ENCODE measurements around the gene DIPK1C.
A peak's percentile ranks its signal among the peaks of the same experiment; 100 is the strongest.

Gene DIPK1C

DNA sequence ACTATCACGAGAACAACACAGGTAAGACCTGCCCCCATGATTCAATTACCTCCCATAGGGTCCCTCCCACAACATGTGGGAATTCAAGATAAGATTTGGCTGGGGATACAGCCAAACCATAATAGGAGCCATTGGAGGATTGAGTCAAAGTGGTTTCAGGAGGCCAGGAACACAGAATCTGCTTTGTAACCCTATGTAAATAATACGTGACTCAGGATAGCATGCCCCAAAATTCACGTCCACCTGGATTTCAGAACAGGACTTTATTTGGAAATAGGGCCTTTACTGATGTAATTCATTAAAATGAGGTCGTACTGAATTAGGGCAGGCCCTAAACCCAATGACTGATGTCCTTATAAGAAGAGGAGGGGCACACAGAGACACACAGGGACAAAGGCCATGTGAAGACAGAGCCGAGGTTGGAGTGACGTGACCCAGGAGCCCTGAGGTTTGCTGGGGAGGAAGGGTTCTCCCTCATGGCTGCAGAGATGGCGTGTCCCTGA, 23.1 kb upstream of the DIPK1C start:
- no peak for DNase-seq

DNA sequence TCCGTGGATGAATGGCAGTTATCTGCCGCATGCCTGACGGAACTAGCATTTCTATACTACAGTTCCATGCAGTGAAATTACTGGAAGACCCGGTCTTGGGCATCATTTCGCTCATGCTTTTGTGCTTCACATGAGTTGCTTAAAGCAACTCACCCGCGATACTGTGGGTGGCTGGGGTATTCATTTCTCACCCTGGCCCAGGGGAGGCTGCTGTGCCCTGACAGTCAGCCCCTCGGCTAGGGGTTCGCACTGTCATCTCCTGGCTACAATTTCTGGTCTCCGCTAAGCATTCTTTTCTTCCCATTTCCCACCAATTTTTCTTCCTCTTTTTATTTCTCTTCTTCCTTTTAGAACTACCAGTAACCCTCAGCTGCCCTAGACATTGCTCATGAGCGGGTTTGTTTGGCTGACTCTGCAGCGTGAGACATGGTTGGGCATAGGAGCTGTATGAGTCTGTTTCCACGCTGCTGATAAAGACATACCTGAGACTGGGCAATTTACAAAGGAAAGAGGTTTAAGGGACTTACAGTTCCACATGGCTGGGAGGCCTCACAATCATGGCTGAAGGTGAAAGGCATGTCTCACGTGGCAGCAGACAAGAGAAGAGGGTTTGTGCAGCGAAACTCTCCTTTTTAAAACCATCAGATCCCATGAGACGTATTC, 22.5 kb upstream of the DIPK1C start:
- no peak for DNase-seq

DNA sequence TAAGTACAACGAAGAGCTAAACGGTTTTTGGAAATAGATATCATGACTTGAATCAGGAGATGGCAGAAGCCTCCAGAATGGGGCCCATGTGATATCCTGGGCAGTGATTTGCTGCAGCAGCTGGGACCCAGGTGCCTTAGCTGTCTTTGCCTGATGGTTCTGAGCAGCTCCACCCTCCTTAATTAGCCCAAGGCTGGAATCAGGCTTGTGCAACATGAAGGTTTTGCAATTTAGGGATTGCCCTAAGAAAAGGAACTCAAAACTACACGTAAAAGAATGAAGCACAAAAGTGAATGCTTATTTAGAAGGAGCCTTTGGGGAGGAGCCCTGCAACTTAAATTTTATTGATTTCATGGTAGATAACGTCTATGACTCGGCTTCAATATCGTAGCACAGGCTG, 21.8 kb upstream of the DIPK1C start:
- no peak for DNase-seq

DNA sequence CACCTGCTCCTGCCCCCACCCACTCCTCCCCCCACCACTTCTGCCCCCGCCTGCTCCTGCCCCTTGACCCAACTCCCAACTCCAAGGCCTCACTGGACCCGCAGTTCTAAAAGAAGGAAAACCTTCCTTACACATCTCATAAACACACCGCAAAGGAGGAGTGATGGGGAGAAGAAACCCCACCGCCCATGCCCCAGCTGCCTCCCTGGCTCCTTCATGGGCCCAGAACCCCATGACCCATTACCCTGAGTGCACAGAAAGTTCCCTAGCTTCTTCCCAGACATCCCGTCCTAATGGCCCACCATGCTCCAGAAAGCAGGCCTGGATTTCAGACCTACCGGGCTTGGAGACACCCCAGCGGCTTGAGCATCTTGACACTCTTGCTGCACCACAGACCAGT, 21.2 kb upstream of the DIPK1C start:
- no peak for DNase-seq

DNA sequence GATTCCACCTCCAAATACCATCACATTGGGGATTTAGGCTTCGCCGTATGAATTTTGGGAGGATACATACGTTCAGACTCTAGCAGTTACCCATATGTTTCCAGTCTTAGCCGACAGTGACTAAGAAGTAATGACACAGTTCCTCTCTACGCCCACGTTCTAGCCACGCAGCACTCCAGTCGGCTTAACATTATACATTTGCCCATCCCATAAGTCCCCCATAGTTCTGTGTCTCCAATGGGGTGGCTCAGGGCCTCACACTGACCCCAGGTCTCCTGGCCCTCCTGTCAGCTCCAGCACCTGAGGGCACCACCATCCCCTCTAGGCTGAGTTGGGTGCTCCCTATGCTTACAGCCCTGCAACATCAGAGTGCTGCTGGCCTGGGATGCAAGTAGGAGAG, 20.7 kb upstream of the DIPK1C start:
- DNase-seq: no peak

DNA sequence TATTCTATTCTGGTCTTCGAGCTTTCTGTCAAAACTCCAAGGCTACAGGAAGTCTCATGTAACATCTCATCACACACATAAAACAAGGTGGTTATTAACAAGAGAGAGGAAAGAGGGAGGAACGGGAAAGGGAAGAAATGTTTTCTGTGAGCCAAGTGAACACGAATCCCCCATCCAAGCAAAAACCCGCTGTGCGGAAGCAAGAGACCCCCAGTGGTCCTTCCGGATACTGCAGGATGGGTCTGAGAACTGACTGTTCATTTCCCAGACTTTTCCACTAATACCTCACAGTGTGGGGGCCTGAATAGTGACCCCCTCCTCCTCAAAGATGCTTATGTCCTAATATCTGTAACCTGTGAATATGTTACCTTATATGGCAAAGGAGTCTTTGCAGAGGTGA, 19.0 kb upstream of the DIPK1C start:
- DNase-seq: peak; percentile 8

DNA sequence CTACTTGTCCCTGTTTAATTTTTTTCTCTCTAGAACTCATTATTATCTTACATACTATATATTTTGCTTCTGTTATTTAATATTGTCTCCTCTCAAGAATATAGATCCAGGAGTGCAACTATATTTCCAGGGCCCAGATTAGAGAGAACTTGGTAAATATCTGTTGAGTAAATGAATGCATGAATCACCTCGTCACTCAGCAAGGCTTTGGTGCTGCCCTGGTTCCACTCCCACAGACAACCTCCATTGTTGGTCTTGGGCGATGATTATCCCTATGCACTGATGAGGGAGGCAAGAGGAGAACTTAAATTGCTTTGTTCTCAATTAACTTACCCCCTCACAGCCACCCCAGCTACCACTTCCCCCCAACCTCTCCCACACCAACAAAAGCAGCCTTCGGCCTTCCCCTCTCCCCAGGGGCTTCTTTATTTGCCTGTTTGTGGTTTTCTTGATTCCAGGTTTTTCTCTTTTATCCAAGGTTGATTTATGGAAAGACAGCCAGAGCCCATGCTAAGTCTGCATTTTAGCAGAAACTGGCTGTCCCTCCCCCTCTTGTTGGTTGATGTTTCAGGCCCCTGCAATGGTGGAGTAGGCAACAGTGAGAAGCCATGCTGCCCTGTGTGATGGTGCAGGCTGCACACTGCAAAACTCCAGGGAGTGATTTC, 17.0 kb upstream of the DIPK1C start:
- DNase-seq: no peak

DNA sequence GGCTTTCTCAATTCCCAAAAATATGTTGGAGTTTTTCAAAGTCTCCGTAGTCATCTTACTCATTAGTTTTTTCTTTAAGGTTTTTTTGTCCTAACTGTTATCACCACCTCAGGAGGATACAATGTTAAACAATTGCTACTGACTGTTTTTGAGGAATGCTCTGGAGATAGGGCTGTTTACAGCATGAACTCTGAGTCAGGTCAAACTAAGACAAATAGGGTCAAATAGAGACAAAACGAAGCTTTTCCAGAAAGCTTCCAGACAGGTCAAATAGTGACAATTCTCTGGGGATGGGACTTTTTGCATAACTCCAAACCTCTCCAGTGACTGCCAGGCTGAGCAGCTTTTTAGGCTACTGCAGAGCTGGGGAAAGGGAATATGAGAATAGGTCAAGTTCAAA, 15.2 kb upstream of the DIPK1C start:
- DNase-seq: no peak

DNA sequence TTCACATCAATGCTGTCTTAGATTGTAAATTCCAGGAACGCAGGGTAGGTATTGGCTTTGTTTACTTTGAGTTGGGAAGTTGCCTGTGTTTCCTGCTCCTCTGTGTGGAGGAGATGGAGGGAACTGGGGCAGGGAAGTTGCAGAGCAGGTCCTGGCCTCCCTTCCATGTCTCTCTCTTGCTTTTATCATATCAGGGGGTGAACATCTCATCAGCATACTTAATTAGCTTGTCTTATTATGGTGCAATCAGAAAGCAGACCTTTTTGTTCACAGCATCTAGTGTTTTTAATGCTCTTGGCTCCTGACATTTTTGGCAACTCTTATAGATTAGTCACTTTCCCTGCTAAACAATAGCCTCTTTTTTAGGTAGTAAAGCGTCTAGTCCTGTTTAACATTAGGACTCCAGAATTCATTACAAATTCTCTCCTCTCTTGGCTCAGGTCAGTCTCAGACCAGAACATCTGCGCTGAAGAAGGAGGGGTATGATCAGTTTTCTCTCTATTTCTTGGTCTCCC, 11.5 kb upstream of the DIPK1C start:
- DNase-seq: no peak

DNA sequence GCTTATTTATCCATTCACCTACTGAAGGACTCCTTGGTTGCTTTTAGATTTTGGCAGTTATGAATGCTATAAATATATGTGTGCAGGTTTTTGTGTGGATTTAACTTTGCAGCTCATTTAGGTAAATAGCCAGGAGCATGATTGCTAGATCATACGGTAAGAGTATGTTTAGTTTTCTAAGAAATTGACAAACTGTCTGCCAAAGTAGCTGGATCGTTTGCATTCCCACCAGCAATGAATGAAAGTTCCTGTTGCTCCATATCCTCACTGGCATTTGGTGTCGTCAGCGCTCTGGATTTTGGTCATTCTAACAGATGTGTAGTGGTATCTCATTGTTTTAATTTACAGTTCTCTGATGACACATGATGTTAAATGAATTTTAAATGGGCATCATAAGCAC, 8.7 kb upstream of the DIPK1C start:
- DNase-seq: no peak

DNA sequence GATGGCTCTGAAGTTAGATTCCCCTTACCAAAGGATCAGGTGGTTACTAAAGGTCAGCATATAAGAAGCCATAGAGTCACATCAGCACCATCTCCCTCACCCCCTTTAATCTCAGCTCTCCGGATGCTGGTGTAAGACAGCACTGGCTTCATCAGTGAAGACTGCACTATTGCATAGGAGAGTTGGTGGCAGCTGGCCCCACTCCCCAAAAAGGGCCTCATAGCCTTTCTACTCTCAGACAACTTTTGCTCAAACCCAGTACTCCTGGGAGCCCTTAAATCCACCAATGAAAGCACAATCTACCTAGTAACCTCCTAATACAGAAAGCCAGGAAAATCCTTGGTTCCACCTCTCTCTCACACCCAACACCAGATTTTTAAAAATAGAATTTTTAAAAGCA, 6.9 kb upstream of the DIPK1C start:
- DNase-seq: no peak

DNA sequence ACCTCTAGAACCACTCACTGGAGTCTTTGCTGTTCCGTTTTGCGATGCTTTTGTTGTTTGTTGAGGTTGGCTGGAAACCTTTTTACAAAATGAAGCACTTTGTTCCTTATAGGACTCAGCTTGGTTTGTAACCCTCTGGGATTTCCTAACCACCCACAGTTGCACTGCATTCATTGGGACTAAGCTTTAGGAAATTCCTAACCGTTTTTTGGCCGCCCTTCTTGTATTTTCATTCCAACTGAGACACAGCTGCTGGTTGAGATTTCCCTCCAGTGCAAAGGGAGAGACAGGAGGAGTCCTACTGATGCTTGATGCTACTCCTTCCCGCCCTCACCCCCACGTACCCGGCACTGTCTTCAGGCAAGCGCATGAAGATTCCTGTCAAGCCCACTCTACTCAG, 6.1 kb upstream of the DIPK1C start:
- no peak for DNase-seq

DNA sequence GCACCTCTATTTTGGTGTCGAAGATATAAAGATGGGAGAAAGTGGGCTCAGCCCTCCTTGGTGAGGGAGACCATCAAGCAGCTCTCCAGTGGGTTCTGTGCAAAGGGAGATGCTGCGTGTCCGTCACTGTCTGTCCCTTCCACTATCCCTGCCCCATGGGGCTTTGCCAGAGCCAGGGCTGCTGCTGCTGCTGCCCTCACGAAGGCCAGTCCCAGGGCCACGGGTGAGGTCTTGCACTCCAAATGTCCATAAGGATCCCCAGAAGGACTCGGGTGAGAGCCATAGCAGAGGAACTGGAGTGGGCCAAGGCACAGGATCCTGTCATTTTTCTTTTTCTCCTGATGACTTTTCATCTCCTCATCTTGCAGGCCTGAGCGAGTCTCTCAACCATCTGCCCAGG, 3.7 kb upstream of the DIPK1C start:
- no peak for DNase-seq

DNA sequence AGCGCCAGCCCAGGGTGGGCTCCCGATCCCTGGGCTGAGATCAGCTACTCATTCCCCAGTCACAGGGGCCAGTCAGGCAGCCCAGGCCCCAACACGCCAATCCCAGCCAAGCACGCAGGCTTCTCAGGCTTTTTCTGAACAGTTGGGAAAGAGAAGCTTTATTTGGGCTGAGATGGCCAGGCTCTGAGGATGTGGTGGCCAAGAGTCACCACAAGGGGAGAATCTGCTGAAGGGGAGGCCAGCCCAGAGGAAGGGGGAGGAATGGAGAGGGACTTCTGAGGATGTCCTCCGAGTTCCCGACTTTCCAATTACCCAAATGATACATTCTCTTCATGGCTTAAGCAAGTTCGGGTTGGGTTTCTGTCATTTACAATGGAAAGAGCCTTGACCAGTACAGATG, 2.8 kb upstream of the DIPK1C start:
- DNase-seq: no peak

DNA sequence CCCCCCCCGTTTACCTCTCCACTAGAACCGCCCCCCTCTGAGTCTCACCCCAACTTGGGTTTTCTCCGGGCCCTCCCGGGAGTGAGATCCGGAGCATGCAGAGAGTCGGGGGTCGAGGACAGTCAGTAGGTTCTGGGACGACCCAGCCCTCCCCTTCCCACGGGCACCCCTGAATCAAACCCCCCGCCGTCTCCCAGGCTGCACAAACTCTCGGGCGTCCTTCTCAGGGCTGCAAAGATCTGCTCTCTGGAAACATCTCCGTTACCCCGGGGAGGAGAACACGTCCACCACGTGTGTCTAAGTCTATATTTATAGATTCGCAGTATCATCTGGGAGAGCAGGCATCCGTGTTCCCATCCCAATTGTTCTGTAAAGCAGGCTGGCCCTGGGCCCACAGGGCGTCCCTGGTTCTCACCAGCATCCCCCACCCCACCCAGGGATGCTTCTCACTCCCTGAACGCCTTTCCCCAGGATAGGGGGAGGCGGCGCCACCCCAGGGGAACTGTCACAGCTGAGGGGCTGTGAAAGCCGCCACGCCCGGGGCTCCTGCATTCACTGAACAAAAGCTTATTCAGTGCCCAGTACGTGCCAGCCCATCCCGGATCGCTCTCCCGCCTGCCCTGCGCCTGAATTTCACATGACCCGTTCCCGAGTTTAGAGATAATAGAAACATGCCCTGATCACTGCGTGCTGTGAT, 765 bp upstream of the DIPK1C start:
- no peak for DNase-seq

DNA sequence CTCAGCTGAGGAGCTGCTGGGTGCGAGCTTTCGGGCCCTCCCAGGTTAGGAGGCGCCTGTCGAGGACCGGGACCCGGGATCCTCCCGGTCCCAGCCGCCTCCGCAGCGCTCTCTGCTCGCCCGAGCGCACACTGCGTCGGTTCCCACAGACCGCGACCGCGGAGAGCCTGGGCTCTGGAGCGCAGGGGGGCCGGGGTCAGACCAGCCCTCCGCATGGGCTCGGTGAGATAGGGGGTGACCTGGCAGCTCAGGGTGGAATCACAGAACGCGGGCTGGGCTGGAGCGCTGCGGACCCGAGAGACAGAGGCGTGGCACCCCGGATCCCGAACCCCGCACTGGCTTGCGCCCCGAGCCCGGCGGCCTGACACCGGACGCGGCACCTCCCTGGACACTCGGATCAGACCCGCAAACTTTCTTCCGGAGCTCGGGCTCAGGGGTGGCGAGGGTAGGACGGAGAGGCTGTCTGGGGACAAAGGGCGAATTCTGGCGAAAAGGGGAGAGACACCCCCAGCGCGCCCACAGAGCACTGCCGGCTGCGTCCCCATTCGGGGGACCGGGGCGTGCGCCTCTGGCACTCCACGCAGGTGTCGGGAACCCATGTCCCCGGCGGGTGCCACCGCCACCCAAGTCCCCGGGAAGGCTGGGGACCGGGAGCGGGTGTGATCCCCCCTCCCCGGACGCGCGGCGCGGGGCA, 612 bp downstream of the DIPK1C start:
- no peak for DNase-seq

DNA sequence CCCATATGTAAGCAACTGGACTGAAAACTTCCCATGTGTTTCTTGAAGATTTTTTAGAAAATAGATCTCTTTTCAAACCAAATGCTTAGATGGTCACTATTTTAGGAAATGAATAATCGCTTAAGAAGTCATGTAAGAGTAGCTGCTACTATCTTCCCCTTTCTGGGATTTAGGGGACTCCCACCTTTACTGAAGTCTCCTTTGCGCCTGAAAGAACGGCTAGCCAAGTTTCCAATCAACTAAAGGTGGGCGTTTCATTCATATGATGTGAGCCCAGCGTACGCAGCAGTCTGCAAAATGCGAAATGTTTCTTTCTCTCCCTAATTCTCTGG, 1.1 kb downstream of the DIPK1C start:
- no peak for DNase-seq

DNA sequence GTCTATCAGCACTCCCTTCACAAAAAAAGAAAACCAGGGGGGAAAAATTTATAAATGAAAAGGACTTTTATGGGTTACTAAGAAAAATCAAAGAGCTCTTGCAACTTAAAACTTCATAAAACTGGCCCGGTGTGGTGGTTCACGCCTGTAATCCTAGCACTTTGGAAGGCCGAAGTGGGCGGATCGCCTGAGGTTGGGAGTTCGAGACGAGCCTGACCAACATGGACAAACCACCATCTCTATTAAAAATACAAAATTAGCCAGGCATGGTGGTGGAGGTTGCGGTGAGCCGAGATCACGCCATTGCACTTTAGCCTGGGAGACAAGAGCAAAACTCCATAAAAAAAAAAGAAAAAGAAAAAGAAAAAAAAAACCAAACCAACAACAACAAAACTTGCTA, 1.7 kb downstream of the DIPK1C start:
- no peak for DNase-seq

DNA sequence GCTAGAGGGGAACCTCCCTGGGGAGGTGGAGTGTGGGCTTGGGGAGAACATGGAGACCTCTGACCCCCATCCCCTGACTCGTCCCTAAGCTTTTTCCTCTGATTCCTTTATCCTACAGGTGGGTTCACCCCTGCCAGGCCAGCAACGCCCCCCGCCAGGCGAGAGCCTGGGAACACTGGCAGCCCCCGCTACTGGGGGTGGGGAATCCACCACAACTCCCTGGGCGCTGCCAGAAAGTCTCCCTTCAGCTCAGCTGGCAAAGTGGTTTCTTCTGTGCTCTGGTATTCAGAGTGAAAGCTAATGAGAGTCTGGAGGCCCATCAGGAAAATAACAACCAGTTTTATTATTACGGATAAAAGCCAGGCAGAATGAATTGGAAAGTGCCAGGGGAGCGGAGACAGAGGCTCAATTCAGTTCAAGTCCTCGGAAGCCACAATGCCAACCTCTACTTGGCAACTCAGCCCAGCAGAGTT, 2.8 kb downstream of the DIPK1C start:
- no peak for DNase-seq

DNA sequence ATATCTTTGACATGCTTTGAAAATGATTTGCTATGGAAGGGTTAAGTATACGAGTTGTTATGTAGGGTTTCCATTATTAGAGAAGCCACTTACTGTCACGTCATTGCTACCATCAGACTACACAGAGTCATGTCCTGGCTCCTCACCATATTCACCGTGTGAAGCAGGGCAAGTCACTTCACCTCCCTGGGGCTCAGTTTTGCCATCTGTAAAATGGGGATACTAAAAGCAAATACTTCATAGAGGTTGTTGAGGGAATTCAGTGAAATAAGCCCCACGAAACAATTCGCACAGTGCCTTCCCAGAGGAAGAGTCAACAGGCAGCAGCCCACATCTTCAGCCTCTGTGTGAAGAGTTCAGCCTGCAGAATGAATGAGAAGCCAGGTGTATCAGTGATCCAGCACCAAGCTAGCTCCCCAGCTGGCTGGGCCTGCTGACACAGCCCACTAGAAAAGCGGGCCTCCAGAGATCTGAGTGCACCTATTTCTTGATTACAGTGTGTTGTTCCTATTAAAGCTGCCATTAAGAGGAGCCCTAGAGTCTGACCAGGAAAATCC, 3.4 kb downstream of the DIPK1C start:
- no peak for DNase-seq

DNA sequence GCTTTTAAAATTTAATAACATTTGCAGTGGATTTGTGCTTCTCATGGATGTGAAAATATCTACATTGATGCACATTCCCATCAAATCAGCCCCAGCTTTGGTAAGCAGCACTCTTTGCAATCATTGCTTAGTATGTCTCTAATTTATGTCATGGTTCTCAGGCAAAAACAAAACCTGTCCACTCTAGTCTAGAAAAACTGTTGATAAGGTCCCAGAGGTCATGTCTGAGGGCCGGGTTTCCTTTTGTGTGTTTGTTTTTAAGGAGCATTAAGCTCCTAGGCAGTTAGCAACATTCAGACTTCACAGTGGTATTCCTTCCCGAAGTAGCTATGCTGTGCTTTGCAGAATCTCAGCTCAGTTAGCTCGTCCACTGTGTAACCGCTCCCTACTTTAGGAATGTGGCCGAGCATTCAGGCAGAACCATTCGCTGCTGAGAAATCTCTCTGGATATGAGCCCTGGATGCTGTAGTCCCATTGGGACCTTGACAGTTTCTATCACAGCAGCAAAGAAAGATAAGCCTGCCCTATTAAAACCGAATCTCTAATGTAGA, 4.0 kb downstream of the DIPK1C start:
- no peak for DNase-seq

DNA sequence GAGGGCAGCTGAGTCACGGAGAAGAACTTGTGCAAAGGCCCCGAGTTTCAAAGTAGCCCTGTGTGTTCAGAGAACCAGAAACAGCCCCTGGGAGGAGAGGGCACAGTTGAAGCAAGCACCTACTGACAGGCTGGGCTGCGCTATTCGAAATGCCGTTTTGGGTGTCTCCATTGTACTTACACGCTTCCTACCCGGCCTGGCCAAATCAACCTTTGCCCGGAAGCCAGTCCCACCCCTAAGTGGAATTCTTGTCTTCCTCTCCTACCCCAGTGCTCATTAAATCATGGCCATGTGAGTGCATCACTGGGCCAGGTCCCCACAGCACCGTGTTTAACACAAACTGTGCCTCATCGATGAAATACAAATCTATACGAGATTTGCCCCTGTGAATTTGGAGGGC, 6.0 kb downstream of the DIPK1C start:
- no peak for DNase-seq

DNA sequence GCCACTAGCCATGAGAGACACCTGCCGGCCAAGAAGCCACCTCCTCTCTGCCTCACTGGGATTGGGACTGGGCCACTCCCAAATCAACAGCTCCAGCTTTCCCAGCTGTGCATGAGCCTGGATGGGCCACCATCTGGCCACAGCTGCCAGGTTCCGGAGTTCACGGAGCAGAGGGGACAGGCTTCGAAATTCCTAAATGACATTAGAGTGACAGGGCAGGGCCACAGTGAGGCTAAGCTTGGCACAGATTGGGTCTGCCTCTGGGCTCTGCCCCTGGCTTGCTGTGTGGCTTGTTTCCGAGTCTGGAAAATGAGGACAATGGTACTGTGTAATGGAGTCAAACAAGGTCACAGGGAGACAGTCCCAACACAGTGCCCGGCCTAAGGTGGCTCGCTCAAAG, 6.5 kb downstream of the DIPK1C start:
- no peak for DNase-seq

Data from NCI-H1694 treated with DMSO at 0.1 percent for 48 hours (cell line).